Liver (tissue), 9 donors: ENCODE results near the gene RBM18. TPM values are rescaled to one million over a fixed set of nuclear protein-coding genes. Genes with fewer than 3 reads are reported as not detected.

Experiments used
- DNase-seq: peaks from one replicate; pipeline ENCODE4 v3.0.0-alpha.2; 2017; ENCODE audit warnings: low spot score
- H3K27ac ChIP-seq, 2 donors: one replicate each; pipeline ENCODE4 v1.7.0; 2013; ENCODE audit warnings: inconsistent platforms in 2 of 2, low read length in 2 of 2, control low read depth in 1 of 2, low read depth in 1 of 2, mild to moderate bottlenecking in 1 of 2
- H3K27me3 ChIP-seq, 4 donors: one replicate each; pipeline versions ENCODE4 v1.6.1 to v1.7.0; 2013; ENCODE audit warnings: low read length in 3 of 4, inconsistent platforms in 1 of 4, mild to moderate bottlenecking in 1 of 4, moderate library complexity in 1 of 4; ENCODE audit not compliant: control insufficient read depth in 4 of 4, insufficient read depth in 4 of 4
- H3K36me3 ChIP-seq, 4 donors: one replicate each; pipeline versions ENCODE4 v1.6.1 to v1.7.0; 2013; ENCODE audit warnings: low read length in 3 of 4, mild to moderate bottlenecking in 3 of 4, low read depth in 1 of 4, moderate library complexity in 1 of 4; ENCODE audit not compliant: control insufficient read depth in 4 of 4, insufficient read depth in 3 of 4
- H3K4me1 ChIP-seq, 4 donors: one replicate each; pipeline versions ENCODE4 v1.6.1 to v1.7.0; 2013; ENCODE audit warnings: low read length in 3 of 4, mild to moderate bottlenecking in 3 of 4, moderate library complexity in 1 of 4; ENCODE audit not compliant: control insufficient read depth in 4 of 4, insufficient read depth in 4 of 4
- H3K4me3 ChIP-seq, 3 donors: one replicate each; pipeline versions ENCODE4 v1.6.1 to v1.7.0; 2013; ENCODE audit warnings: low read length in 3 of 3, control low read depth in 1 of 3, low read depth in 1 of 3, mild to moderate bottlenecking in 1 of 3
- H3K9ac ChIP-seq, 2 donors: one replicate each; pipeline ENCODE4 v1.7.0; 2013; ENCODE audit warnings: low read length in 2 of 2, mild to moderate bottlenecking in 2 of 2, moderate library complexity in 2 of 2, control low read depth in 1 of 2, low read depth in 1 of 2
- H3K9me3 ChIP-seq, 4 donors: one replicate each; pipeline versions ENCODE4 v1.6.1 to v1.7.0; 2013; ENCODE audit warnings: low read length in 3 of 4; ENCODE audit not compliant: control insufficient read depth in 4 of 4
- CTCF ChIP-seq: fragments of 150-350 bp; IDR thresholded peaks from 2 replicates; pipeline ENCODE4 v1.5.1; 2017; ENCODE audit warnings: improper control_type of control experiment, low read depth, low read length; ENCODE audit not compliant: missing input control
- EGR1 ChIP-seq, 2 donors: IDR thresholded peaks; 2 replicates each; pipeline ENCODE4 v1.6.1; 2016 to 2018; ENCODE audit warnings: antibody characterized with exemption in 2 of 2, low read depth in 2 of 2
- FOXA1 ChIP-seq: IDR thresholded peaks from 2 replicates; pipeline ENCODE4 v1.6.1; 2016; ENCODE audit warnings: antibody characterized with exemption
- FOXA2 ChIP-seq: IDR thresholded peaks from 2 replicates; pipeline ENCODE4 v1.6.1; 2016; ENCODE audit warnings: antibody characterized with exemption
- GABPA ChIP-seq, 2 donors: IDR thresholded peaks in 1 of 2; conservative IDR thresholded peaks in 1 of 2; 2 replicates each; pipeline ENCODE4 v1.6.1; 2016; ENCODE audit warnings: antibody characterized with exemption in 2 of 2, mild to moderate bottlenecking in 1 of 2, moderate library complexity in 1 of 2
- HNF4G ChIP-seq: IDR thresholded peaks from 2 replicates; pipeline ENCODE4 v1.6.1; 2016; ENCODE audit warnings: antibody characterized with exemption
- JUND ChIP-seq, 2 donors: IDR thresholded peaks; 2 replicates each; pipeline ENCODE4 v1.6.1; 2016; ENCODE audit warnings: antibody characterized with exemption in 2 of 2
- NR2F2 ChIP-seq: IDR thresholded peaks from 2 replicates; pipeline ENCODE4 v1.6.1; 2016; ENCODE audit warnings: antibody characterized with exemption
- RXRA ChIP-seq, 2 donors: IDR thresholded peaks; 2 replicates each; pipeline ENCODE4 v1.6.1; 2017 to 2018; ENCODE audit warnings: antibody characterized with exemption in 2 of 2, mild to moderate bottlenecking in 1 of 2
- SP1 ChIP-seq: IDR thresholded peaks from 2 replicates; pipeline ENCODE4 v1.6.1; 2018; ENCODE audit warnings: antibody characterized with exemption, mild to moderate bottlenecking
- TAF1 ChIP-seq: conservative IDR thresholded peaks from 2 replicates; pipeline ENCODE4 v1.6.1; 2016; ENCODE audit warnings: antibody characterized with exemption, mild to moderate bottlenecking
- YY1 ChIP-seq: IDR thresholded peaks from 2 replicates; pipeline ENCODE4 v1.6.1; 2016; ENCODE audit warnings: antibody characterized with exemption, mild to moderate bottlenecking
- WGBS: extraction: QIAGEN DNeasy Blood & Tissue Kit; methylation state at CpG from one replicate; pipeline ENCODE4 v1.1.7; 2013; 5-methylcytosine and 5-hydroxymethylcytosine counted together
- polyA plus RNA-seq, 2 donors: library from polyadenylated mRNA; stranded (reverse) in 1 of 2; unstranded in 1 of 2; fragments of 200-250 nt in 1 of 2; fragments of >200 nt in 1 of 2; fragmentation: Nextera tagmentation in 1 of 2; extraction: Ambion mirVana in 1 of 2; gene quantifications; one replicate each; pipeline versions ENCODE4 v1.2.1 to v1.2.3, GENCODE V29; 2013 to 2015
- total RNA-seq, 2 donors: library from RNA; depleted of rRNA; stranded (reverse); fragments of >200 nt; gene quantifications; one replicate each; pipeline ENCODE4 v1.2.3, GENCODE V29; 2014
- TF ChIP-seq, protein P1 (sequence below): IDR thresholded peaks from 2 replicates; pipeline ENCODE4 v1.6.1; 2016; ENCODE audit warnings: antibody characterized with exemption
- TF ChIP-seq, protein P2 (sequence below): IDR thresholded peaks from 2 replicates; pipeline ENCODE4 v1.6.1; 2016; ENCODE audit warnings: antibody characterized with exemption, mild to moderate bottlenecking
- donor health status: healthy.
- donor health status: healthy.
- donor health status: healthy.
- donor health status: healthy.
- donor health status: healthy.

Gene RBM18
- total and polyA plus RNA-seq, 4 donors: 3.4 to 7.7 (median 5.5) TPM

- WGBS: 83% methylated on average over 6 of the region's 6 CpGs
- no peaks in the 10 kb centered on the region for H3K9me3 ChIP-seq
- H3K4me1 ChIP-seq: peaks cover 2 to 21% (median 15%) of the 10 kb centered on the region in 4 donors
- TF ChIP-seq FOXA1 (no peak), SP1 (no peak), RXRA (IDR thresholded peaks at IDR 0.05) (no peak), CTCF (no peak), FOXA2 (no peak), EGR1 (IDR thresholded peaks at IDR 0.05; ENCODE audit: low read depth in 2 of 2) (no peak), HNF4G (no peak), JUND (IDR thresholded peaks at IDR 0.05) (no peak), YY1 (no peak), TAF1 (no peak)
- TF ChIP-seq, protein P1, sequence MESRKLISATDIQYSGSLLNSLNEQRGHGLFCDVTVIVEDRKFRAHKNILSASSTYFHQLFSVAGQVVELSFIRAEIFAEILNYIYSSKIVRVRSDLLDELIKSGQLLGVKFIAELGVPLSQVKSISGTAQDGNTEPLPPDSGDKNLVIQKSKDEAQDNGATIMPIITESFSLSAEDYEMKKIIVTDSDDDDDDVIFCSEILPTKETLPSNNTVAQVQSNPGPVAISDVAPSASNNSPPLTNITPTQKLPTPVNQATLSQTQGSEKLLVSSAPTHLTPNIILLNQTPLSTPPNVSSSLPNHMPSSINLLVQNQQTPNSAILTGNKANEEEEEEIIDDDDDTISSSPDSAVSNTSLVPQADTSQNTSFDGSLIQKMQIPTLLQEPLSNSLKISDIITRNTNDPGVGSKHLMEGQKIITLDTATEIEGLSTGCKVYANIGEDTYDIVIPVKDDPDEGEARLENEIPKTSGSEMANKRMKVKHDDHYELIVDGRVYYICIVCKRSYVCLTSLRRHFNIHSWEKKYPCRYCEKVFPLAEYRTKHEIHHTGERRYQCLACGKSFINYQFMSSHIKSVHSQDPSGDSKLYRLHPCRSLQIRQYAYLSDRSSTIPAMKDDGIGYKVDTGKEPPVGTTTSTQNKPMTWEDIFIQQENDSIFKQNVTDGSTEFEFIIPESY: no peak
- TF ChIP-seq, protein P2, sequence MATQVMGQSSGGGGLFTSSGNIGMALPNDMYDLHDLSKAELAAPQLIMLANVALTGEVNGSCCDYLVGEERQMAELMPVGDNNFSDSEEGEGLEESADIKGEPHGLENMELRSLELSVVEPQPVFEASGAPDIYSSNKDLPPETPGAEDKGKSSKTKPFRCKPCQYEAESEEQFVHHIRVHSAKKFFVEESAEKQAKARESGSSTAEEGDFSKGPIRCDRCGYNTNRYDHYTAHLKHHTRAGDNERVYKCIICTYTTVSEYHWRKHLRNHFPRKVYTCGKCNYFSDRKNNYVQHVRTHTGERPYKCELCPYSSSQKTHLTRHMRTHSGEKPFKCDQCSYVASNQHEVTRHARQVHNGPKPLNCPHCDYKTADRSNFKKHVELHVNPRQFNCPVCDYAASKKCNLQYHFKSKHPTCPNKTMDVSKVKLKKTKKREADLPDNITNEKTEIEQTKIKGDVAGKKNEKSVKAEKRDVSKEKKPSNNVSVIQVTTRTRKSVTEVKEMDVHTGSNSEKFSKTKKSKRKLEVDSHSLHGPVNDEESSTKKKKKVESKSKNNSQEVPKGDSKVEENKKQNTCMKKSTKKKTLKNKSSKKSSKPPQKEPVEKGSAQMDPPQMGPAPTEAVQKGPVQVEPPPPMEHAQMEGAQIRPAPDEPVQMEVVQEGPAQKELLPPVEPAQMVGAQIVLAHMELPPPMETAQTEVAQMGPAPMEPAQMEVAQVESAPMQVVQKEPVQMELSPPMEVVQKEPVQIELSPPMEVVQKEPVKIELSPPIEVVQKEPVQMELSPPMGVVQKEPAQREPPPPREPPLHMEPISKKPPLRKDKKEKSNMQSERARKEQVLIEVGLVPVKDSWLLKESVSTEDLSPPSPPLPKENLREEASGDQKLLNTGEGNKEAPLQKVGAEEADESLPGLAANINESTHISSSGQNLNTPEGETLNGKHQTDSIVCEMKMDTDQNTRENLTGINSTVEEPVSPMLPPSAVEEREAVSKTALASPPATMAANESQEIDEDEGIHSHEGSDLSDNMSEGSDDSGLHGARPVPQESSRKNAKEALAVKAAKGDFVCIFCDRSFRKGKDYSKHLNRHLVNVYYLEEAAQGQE: no peak
- H3K4me3 ChIP-seq: no peak overlapping the region
- no peak overlapping the region for H3K27ac ChIP-seq
- H3K36me3 ChIP-seq: peaks cover 0 to 18% (median 8%) of the 10 kb centered on the region in 4 donors
- H3K27me3 ChIP-seq: no peaks in the 10 kb centered on the region
- no peak overlapping the region for H3K9ac ChIP-seq
- no peak for DNase-seq
Measured at GRCh38 chr9:122268041-122268814, 3.6 kb upstream of the RBM18 start.

GRCh38 chr9:122265149-122265915, 692 bp upstream of the RBM18 start:
- Histone ChIP-seq H3K27ac (peak overlapping the region; percentile 91 to 96), H3K9me3 (no peaks in the 10 kb centered on the region), H3K9ac (peak overlapping the region; percentile 81 to 94), H3K27me3 (no peaks in the 10 kb centered on the region), H3K4me1 (peaks cover 5 to 37% (median 21%) of the 10 kb centered on the region in 4 donors), H3K4me3 (peak overlapping the region; percentile 76 to 97 (median 92)), H3K36me3 (peaks cover 0 to 6% (median 3%) of the 10 kb centered on the region in 4 donors)
- TF ChIP-seq NR2F2: peak; percentile 20
- peak in 1 of 2 donors; percentile 58 for TF ChIP-seq GABPA (IDR thresholded peaks at IDR 0.05 in 1 of 2, conservative IDR thresholded peaks at IDR 0.05 in 1 of 2)
- TF ChIP-seq YY1: no peak
- TF ChIP-seq, protein P2: peak; percentile 15
- DNase-seq: no peak
- 11% methylated on average over 17 of the region's 17 CpGs for WGBS
